IPS-18c (cell line): ENCODE measurements around the gene SLC5A6.

Experiments used
- H3K4me3 ChIP-seq: 2 replicates; pipeline ENCODE4 v1.7.0; 2013; ENCODE audit warnings: low read depth, mild to moderate bottlenecking, low read length, moderate library complexity; ENCODE audit not compliant: insufficient read depth
- H3K9me3 ChIP-seq: one replicate; pipeline ENCODE4 v1.6.1; 2013; ENCODE audit warnings: mild to moderate bottlenecking, low read length, moderate library complexity; ENCODE audit not compliant: control insufficient read depth, insufficient read depth

The SLC5A6 gene

DNA sequence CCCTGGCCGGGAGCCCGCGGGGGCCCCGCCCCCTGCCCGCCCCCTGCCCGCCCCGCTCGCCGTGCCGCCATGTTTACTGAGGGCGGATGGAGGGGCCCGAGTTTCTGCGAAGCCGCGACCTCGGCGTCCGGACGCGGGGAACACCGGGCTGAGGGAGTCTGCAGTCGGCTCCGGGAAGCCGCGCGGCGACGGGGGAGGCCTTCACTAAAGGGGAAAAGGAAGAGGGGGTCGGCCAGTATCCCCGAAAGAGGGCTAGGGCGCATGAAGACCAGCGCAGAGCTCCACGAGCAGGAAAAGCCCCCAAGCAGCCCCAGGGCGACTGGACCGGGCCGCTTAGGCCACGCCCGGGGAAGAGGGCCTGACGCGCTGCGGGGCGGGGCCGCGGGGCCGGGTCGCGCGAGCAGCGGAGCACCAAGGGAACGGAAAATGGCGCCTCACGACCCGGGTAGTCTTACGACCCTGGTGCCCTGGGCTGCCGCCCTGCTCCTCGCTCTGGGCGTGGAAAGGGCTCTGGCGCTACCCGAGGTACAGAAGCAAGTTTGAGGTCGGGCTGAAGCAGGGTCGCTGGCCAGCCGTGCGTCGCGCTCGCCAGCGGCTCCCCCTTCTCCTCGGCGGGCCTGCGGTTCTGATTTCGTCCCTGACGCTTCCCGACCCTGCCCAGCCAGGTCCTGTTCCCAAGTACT is at the start of gene SLC5A6, which contains the start of gene ATRAID:
TSS of gene SLC5A6 (minus strand) at position 326 of the 683 bp plus-strand sequence. CDS start 4,618 bp downstream, outside the sequence.
TSS of gene ATRAID (plus strand) at position 99 of the 683 bp plus-strand sequence. CDS start at position 427, 328 bp downstream.
- peak within 1 kb of the TSS; percentile 94 for H3K4me3 ChIP-seq
- no peaks in the 10 kb centered on the region for H3K9me3 ChIP-seq

DNA sequence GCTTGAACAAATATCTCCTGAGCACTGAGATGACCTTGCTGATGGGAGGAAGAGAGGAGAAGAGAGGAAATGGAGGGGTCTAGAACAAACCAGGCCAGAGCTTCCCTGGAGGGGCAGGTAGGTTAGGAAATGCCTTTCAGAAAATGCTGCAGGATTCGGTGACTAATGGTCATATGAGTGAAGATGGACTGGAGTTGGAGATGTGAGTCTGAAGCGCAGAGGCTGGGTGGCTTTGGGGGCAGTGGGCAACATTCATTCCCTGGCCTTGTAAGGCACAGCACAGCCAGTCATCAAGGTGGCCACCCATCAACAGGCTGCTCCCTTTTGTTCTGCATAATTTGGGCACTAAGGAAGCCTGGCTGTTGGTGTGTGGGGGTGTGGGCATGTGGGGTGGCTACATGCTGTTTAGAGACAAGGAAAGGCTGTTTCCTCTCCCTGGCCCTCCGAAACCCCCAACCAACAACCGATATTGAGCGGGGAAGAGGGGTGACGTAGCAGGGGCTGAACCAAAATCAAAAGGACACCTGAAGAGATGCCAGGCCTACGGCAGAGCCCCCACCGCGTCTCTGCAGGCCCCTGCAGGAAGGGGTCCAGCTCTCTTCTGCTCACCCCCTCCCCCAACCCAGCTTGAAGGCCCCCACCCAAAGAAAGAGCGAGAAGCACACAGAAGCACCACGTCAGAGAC is 49.3 kb upstream of the SLC5A6 start:
- peak overlapping the region; percentile 36 for H3K4me3 ChIP-seq
- no peaks in the 10 kb centered on the region for H3K9me3 ChIP-seq

DNA sequence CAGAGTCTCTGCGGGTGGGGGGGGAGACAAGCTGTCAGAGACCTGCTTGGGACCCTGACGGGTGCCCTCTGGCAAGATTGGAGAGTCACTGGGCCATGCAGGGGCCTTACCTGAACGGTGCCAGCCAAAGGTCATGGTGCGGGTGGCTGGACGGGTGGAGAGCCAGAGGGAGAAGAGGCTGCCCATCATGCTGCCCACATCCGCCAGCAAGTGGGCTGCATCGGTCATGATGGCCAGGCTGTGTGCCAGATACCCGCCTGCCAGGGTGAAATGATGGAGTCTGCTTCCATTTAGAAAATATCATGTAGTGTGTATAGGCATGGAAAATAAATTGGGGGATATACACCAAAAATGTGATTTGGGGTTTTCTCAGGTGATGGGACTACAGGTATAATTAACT is 46.0 kb upstream of the SLC5A6 start:
- H3K9me3 ChIP-seq = no peaks in the 10 kb centered on the region
- H3K4me3 ChIP-seq = no peak overlapping the region

DNA sequence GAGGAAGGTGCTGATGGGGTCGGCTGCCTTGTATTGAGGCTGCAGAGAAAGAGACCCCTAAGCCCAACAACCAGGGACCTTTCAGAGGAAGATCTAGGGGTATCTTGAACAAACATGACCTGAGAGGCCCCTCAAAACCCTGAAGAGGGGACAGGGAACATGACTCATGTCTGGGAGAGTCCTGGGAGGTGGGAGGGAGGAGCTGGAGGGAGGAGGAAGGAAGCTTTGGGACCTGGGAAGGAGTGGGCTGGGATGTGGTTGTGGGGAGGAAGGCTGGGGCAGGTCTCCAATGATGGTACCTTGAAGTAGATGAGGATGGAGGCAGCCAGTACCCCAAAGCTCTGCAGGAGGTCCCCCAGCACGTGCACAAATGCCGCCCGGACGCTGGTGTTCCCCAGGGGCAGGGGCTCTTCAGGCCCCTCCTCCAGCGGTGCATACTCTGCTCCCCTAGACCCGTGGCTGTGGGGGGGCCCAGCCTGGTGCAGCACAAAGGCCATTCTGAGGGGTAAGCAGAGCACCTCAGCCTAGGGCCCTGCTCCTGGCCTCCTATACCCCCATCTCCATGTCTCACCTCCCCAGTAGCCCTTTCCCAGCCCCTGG is 44.9 kb upstream of the SLC5A6 start:
- H3K4me3 ChIP-seq = no peak overlapping the region; the same call in 1 of the 2 replicates
- no peaks in the 10 kb centered on the region for H3K9me3 ChIP-seq

DNA sequence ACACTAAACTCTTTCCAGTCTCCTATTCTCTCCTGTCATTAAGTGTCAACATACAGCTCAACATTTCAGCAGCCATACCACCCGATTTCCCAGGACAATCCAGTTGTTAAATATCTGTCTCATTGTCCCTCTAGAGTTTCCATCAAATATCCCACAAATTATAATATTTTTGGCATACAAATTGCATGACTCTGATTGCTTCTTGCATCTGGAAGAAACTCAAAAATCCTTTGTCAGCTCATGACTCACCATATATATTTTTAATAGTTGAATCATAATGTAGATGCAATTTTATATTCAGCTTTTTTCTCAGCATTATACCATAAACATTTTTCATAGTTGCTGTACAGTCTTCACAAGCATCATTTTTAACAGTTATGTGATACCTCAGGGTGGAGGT is 43.6 kb upstream of the SLC5A6 start:
- H3K4me3 ChIP-seq = no peak overlapping the region
- H3K9me3 ChIP-seq = no peaks in the 10 kb centered on the region

DNA sequence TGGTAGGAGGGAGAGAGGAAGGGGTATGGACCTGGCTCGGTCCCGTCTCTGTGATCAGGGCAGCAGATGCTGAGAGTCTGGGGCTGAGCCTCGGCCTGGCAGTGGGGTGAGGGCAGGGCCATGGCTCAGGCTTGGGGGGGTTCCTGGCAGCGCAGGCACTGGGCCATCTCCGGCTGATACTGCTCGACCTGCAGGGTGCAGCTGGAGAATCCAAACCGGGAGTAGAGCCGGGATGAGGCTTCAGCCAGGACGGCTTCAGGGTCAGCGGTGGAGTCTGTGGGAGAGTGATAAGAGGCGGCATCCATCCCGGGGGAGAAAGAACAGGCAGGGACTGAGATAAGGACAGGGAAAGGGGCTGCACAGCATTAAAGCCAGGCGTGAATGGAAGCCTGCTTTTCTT is 43.1 kb upstream of the SLC5A6 start:
- Histone ChIP-seq H3K4me3 (no peak overlapping the region), H3K9me3 (no peaks in the 10 kb centered on the region)

DNA sequence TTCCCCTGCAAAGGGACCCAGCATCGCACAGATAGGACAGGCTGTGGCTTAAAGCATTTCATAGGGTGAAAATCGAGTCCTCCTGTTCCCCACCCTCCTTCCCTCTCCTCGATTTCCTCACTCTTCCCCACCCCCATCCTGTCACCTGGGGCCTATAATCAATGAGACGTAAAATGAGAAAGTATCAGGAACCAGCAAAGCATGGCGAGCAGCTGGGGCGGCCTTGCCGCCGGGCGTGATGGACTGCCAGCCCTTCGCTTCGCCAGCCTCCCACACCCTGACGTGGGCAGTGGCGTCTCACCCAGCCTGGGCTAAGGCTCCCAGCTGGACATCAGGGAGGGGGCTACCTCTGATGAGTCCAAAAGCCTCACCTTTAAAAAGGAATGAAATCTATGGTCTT is 39.7 kb upstream of the SLC5A6 start:
- no peak overlapping the region for H3K4me3 ChIP-seq

DNA sequence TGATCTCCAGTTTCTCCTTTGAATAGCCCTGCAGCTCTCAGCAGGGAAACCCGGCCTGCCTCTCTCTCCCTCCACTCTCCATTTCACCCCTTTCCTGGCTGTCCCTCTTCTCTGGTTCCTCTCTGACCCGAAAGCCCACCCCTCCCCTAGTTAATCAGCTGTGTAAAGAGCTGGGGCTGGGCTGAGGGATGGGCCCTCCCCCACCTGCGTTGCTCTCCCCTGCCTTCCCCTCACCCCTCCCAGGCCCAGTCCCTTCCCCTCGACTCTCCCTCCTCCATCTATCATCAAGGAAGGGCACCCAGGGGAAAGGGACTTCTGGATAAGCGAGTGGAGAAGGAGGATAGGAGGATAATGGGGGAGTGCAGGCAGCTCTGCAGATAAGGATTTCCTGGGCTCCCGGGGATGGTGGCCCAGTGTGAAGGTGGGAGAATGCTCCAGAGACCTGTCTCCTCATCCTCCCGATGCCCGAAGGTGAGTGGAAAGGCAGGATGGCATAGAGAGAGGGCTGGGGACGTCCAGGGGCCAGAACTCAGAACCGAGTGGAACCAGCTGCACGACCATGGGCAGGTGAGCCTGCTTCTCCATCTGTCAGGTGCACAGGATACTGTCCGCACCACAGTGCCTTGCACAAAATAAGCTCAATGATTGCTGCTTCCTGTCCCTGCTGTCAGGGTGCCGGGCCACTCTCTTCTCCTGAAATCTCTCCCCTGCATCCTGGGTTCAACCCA is 38.7 kb upstream of the SLC5A6 start:
- peak overlapping the region; percentile 38; the same call in 1 of the 2 replicates for H3K4me3 ChIP-seq

More for the DNA sequence above, 39.7 kb upstream of the SLC5A6 start:
- no peaks in the 10 kb centered on the region for H3K9me3 ChIP-seq

DNA sequence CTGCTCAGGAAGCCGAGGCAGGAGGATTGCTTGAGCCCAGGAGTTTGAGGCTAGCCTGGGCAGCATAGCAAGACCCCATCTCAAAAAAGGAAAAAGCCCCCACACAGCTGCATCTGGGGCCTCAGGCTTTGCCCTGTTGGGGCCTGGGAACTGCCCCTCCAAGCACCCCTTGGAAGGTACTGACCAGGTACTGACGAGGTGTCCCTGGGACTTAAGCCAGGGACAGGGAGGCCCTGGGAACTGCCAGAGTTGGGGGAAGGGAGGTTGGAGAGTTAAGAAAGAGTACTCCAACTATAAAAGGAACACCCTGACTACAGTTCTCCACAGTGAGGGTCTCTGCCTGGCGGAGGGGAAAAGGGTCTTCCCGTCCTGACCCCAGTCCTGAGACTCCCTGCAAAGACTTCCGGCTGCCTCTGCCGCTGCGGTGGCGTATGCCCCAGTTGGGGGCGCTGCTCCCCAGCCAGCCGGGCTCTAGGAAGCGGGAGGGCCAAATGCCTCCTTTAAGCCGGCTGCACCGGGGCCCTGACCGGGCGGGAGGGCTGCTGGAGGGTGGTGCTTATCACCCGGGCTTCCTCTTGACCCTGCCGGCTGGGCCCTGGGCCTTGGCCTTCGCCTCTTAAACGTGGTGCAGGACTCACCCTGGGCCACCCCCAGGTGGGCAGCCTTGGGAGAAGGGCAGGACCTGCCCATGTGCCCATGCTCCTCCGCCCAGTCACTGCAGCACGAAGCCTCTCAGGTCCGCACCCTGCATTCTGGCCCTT is 38.0 kb upstream of the SLC5A6 start:
- Histone ChIP-seq H3K9me3 (no peaks in the 10 kb centered on the region), H3K4me3 (peak overlapping the region; percentile 38; the same call in 1 of the 2 replicates)

More for the DNA sequence above, 38.7 kb upstream of the SLC5A6 start:
- no peaks in the 10 kb centered on the region for H3K9me3 ChIP-seq

DNA sequence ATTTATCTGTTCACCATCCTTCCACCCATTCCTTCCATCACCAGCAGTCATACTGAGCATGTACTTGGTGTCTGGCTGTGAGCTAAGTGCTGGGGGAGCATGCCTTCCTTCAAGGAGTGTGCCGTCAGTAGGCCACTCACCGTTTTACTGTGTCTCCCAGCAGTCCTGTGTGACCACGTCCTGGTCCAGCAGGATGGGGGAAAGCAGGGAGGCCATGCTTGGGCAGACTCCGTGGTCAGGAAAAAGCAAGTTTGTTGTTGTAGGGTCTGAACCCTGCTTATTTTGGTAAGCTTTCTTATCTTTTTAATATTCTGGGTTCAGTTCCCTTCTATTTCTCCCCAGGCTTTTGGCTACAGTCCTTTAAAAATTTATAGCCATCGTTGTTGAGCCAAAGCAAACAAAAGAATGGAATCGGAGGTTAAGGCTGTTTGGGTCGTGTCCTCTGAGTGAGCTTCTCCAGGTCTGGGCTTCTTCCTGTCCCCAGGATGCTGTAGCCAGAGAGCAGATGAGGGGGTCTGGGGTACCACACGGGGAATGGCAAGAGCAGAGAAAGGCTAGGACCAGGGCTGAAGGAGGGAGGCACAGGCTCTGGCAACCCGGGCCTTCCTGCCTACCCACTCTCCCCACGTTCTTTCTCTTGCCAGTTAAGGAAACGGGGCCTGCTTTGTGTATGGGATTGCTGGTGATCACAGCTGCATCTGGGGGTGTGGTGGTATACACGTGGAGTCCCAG is 37.3 kb upstream of the SLC5A6 start:
- H3K9me3 ChIP-seq = no peaks in the 10 kb centered on the region
- no peak overlapping the region for H3K4me3 ChIP-seq

DNA sequence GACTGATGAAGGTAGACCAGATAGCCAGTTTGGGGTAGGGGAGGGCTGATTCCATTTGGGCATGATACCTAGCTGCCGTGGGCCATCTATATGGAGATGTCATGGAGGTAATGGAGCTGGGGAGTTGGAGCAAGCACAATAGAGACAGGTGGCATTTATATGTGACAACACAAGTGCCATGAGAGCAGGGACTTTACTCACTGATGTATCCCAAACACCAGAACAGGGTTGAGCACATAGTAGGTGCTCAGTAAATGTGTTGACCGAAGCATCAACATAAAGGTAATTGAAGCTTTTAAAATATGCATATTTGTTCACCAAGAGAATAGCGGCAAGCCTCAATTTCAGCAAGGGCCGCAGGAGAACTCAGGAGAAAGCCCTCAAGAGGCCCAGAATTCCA is 35.8 kb upstream of the SLC5A6 start:
- Histone ChIP-seq H3K4me3 (no peak overlapping the region), H3K9me3 (no peaks in the 10 kb centered on the region)

DNA sequence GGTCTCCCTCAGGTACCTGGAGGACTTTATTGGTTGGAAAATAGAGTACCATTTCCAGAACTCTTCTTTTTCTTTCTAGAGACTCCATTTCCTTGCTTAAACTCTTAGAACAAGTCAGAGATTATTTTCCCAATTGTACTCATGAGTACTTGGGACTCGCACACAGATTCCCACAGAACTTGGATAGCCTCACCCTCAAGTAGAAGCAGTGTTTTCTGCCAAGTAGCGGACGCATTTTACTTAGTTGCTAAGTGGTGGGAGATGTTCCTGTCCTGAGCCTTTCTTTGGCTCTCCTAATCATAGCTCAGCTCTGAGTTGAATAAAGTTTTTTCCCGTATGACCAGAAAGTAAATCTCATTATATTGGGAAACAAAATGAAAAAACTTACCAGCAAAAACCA is 33.6 kb upstream of the SLC5A6 start:
- Histone ChIP-seq H3K9me3 (no peaks in the 10 kb centered on the region), H3K4me3 (no peak overlapping the region)

DNA sequence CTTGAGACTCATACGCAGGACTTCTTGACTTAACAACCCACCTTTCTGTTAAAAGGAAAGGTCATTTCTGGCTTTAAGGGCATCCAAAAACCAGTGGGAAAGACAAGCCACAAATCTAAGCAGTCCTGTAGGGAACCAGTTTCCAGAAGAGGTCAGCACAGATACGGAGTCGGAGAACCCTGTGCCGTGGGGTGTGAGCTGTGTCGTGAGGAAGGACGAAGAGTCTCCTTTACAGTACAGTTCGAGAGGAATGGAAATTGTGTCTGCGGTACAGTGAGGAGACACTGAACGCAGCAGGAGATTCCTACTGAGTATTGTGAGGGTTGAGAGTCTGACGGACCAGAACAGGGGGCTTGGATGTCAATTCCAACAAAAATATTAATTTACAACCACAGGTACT is 33.0 kb upstream of the SLC5A6 start:
- Histone ChIP-seq H3K4me3 (no peak overlapping the region), H3K9me3 (no peaks in the 10 kb centered on the region)

DNA sequence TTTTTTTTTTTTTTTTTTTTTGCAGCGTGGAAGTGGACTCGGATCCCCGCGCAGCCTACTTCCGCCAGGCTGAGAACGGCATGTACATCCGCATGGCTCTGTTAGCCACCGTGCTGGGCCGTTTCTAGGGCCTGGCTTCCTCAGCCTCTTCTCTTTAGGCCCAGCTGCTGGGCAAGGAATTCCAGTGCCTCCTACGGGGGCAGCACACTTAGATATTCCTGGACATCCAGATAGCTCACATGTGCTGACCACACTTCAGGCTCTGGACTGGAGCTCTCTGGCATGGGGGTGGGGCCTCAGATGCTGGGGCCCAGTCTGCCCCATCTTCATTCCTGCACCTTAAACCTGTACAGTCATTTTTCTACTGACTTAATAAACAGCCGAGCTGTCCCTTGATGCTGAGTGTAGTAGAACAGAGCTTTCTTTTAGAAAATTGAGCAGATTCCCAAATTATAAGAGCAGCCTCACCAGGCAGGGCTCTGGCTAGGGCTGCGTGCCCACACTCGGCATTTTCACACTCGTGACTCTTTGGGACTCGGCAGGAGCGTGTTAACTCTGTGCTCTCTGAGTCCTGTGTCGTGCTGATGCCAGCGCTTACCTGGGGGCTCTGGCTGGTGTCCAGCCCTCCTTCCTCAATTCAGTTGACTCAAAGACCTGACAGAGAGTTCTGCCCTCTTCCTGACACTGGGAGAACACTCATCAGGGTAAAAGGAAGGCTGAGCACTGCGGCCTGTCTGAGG is 31.5 kb upstream of the SLC5A6 start:
- Histone ChIP-seq H3K9me3 (no peaks in the 10 kb centered on the region), H3K4me3 (no peak overlapping the region)

DNA sequence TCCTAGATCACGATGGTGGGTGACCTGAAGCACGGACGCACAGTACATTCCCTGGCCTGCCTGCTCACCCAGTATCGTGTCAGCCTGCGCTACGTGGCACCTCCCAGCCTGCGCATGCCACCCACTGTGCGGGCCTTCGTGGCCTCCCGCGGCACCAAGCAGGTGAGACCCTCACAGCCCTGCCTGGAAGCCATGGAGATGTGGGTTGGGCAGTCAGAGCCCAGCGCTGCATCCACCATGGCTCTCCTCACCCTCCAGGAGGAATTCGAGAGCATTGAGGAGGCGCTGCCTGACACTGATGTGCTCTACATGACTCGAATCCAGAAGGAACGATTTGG is 30.5 kb upstream of the SLC5A6 start:
- Histone ChIP-seq H3K4me3 (no peak overlapping the region), H3K9me3 (no peaks in the 10 kb centered on the region)
